DND-41 (cell line): Measurements from ENCODE around the gene MYH15.

ENCODE experiments used
- ATAC-seq: fragments of 200-7000 bp; cut with Tn5 transposase; 3 replicates; pipeline ENCODE4 v1.9.1; 2021; ENCODE audit warnings: low read depth; ENCODE audit not compliant: insufficient read depth
- DNase-seq: peaks from one replicate; pipeline ENCODE4 v3.0.0-alpha.2; 2020
- H2AFZ ChIP-seq: 2 replicates; pipeline ENCODE4 v1.6.0; 2012; ENCODE audit warnings: low read depth, low read length
- H3K27ac ChIP-seq: 2 replicates; pipeline ENCODE4 v1.5.1; 2012; ENCODE audit warnings: low read length, inconsistent platforms
- H3K27me3 ChIP-seq: fragments of 200-600 bp; sonication (generic); 2 replicates; pipeline ENCODE4 v1.6.0; 2012; ENCODE audit warnings: low read length, mild to moderate bottlenecking, inconsistent platforms; ENCODE audit not compliant: insufficient read depth, poor library complexity
- H3K36me3 ChIP-seq: 2 replicates; pipeline ENCODE4 v1.5.1; 2012; ENCODE audit warnings: low read length, inconsistent platforms; ENCODE audit not compliant: insufficient read depth
- H3K4me1 ChIP-seq: 2 replicates; pipeline ENCODE4 v1.5.1; 2012; ENCODE audit warnings: mild to moderate bottlenecking, low read length; ENCODE audit not compliant: insufficient read depth
- H3K4me2 ChIP-seq: 2 replicates; pipeline ENCODE4 v1.6.0; 2012; ENCODE audit warnings: mild to moderate bottlenecking, moderate library complexity, low read length, inconsistent platforms; ENCODE audit not compliant: insufficient read depth
- H3K4me3 ChIP-seq, 2 experiments: fragments of 200-600 bp in 1 of 2; shearing (Covaris generic) in 1 of 2; 2 replicates each; pipeline ENCODE4 v1.5.1; 2012 to 2016; ENCODE audit warnings: inconsistent platforms in 2 of 2, low read length in 2 of 2, mild to moderate bottlenecking in 2 of 2, low read depth in 1 of 2, moderate library complexity in 1 of 2
- H3K79me2 ChIP-seq: 2 replicates; pipeline ENCODE4 v1.6.0; 2012; ENCODE audit warnings: low read length, inconsistent platforms; ENCODE audit not compliant: insufficient read depth
- H3K9ac ChIP-seq: 2 replicates; pipeline ENCODE4 v1.6.0; 2012; ENCODE audit warnings: low read depth, mild to moderate bottlenecking, inconsistent platforms, low read length, moderate library complexity
- H3K9me3 ChIP-seq: 2 replicates; pipeline ENCODE4 v1.5.1; 2012; ENCODE audit warnings: low read length, moderate library complexity, mild to moderate bottlenecking, inconsistent platforms; ENCODE audit not compliant: insufficient read depth, severe bottlenecking
- H4K20me1 ChIP-seq: 2 replicates; pipeline ENCODE4 v1.6.0; 2012; ENCODE audit warnings: low read length; ENCODE audit not compliant: insufficient read depth
- CTCF ChIP-seq: IDR thresholded peaks from 2 replicates; pipeline ENCODE4 v1.5.1; 2012; ENCODE audit warnings: borderline replicate concordance, low read length, moderate library complexity, mild to moderate bottlenecking; ENCODE audit not compliant: poor library complexity, severe bottlenecking; ENCODE audit errors: extremely low read depth
- EZH2 ChIP-seq: IDR thresholded peaks from 3 replicates; pipeline ENCODE4 v1.6.1; 2012; ENCODE audit warnings: borderline replicate concordance, low read depth, mild to moderate bottlenecking, moderate library complexity, low read length, inconsistent platforms; ENCODE audit not compliant: severe bottlenecking

Gene MYH15

GRCh38 chr3:108511055-108511454 is 659 bp upstream of the MYH15 start:
- H3K36me3 ChIP-seq = no peaks in the 10 kb centered on the region
- H3K4me2 ChIP-seq = no peak overlapping the region
- no peak for TF ChIP-seq EZH2
- TF ChIP-seq CTCF = no peak
- no peaks in the 10 kb centered on the region for H3K4me1 ChIP-seq
- ATAC-seq = no peak
- H3K27ac ChIP-seq = no peak overlapping the region
- H2AFZ ChIP-seq = no peak overlapping the region
- H3K79me2 ChIP-seq = no peaks in the 10 kb centered on the region
- no peaks in the 10 kb centered on the region for H3K27me3 ChIP-seq
- no peaks in the 10 kb centered on the region for H4K20me1 ChIP-seq
- H3K9me3 ChIP-seq = no peaks in the 10 kb centered on the region
- DNase-seq = no peak
- no peak overlapping the region for H3K9ac ChIP-seq
- H3K4me3 ChIP-seq = no peak overlapping the region

GRCh38 chr3:108509871-108510270 is 525 bp downstream of the MYH15 start:
- ATAC-seq (peak; percentile 82), DNase-seq (peak; percentile 29)
- Histone ChIP-seq H3K79me2 (no peaks in the 10 kb centered on the region), H3K9me3 (no peaks in the 10 kb centered on the region), H3K4me1 (no peaks in the 10 kb centered on the region), H3K36me3 (no peaks in the 10 kb centered on the region), H4K20me1 (no peaks in the 10 kb centered on the region), H3K27ac (no peak overlapping the region), H2AFZ (no peak overlapping the region), H3K4me3 (no peak overlapping the region), H3K4me2 (no peak overlapping the region), H3K27me3 (no peaks in the 10 kb centered on the region), H3K9ac (no peak overlapping the region)
- TF ChIP-seq CTCF = no peak

- Histone ChIP-seq H3K79me2 (no peaks in the 10 kb centered on the region), H3K27me3 (no peaks in the 10 kb centered on the region), H3K4me2 (no peak overlapping the region), H2AFZ (no peak overlapping the region), H3K9ac (no peak overlapping the region), H3K27ac (no peak overlapping the region), H4K20me1 (no peaks in the 10 kb centered on the region), H3K4me1 (no peaks in the 10 kb centered on the region), H3K4me3 (no peak overlapping the region), H3K36me3 (no peaks in the 10 kb centered on the region), H3K9me3 (no peaks in the 10 kb centered on the region)
- DNase-seq (no peak), ATAC-seq (no peak)
- TF ChIP-seq EZH2 = no peak
- TF ChIP-seq CTCF = no peak
Measured at GRCh38 chr3:108509263-108509662, 1.1 kb downstream of the MYH15 start.

- Histone ChIP-seq H3K36me3 (no peaks in the 10 kb centered on the region), H3K27me3 (no peaks in the 10 kb centered on the region), H4K20me1 (no peaks in the 10 kb centered on the region), H3K9me3 (no peaks in the 10 kb centered on the region), H2AFZ (no peak overlapping the region), H3K4me2 (no peak overlapping the region), H3K27ac (no peak overlapping the region), H3K4me1 (no peaks in the 10 kb centered on the region), H3K4me3 (no peak overlapping the region), H3K9ac (no peak overlapping the region), H3K79me2 (no peaks in the 10 kb centered on the region)
- ATAC-seq (no peak), DNase-seq (no peak)
- TF ChIP-seq CTCF (no peak), EZH2 (no peak)
Measured at GRCh38 chr3:108507902-108508301, 2.5 kb downstream of the MYH15 start.
